Endothelial cell of umbilical vein (primary cell): Measurements from ENCODE around the gene MYT1.

Source experiments
- FOS ChIP-seq: IDR thresholded peaks from 2 replicates; pipeline ENCODE4 v1.6.1; 2011; ENCODE audit warnings: mild to moderate bottlenecking, low read length, moderate library complexity, borderline replicate concordance; ENCODE audit not compliant: insufficient read depth
- MYC ChIP-seq: IDR thresholded peaks from one replicate; pipeline ENCODE4 v1.6.1; 2011; ENCODE audit warnings: mild to moderate bottlenecking, low read depth, low read length
- POLR2A ChIP-seq: IDR thresholded peaks from 2 replicates; pipeline ENCODE4 v1.6.1; 2012; ENCODE audit warnings: low read depth, mild to moderate bottlenecking, control low read depth, low read length
- TF ChIP-seq, protein P1 (sequence below), 2 donors: IDR thresholded peaks; 1 replicate in 1 of 2; 2 replicates in 1 of 2; pipeline ENCODE4 v1.5.1; 2011; ENCODE audit warnings: low read length in 2 of 2, mild to moderate bottlenecking in 2 of 2, moderate library complexity in 2 of 2, control low read depth in 1 of 2, inconsistent platforms in 1 of 2, low read depth in 1 of 2; ENCODE audit not compliant: insufficient read depth in 1 of 2; ENCODE audit errors: extremely low read depth in 1 of 2
- TF ChIP-seq, protein P2 (sequence below): IDR thresholded peaks from 2 replicates; pipeline ENCODE4 v1.6.1; 2011; ENCODE audit not compliant: insufficient read depth, insufficient read length

DNA sequence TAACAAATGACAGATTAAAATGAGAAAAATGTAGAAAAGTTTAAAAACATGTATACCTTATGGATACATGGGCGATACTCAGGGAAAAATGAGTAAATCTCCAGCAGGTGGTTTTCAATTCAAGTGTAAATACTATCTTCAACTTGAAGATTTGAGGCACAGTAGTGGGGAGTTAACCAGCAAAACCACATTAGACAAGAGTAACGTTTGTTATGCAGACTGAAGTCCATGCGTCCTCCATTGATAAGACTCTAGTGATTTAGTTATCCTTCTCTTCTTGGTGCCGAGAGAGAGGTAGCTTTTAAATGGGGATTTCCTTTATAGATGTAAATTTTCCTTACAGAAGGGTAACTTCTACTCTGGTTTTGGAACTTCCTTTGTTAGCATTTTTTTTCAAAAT lies 119.4 kb downstream of the MYT1 start:
- no peak for TF ChIP-seq POLR2A
- TF ChIP-seq, protein P1, sequence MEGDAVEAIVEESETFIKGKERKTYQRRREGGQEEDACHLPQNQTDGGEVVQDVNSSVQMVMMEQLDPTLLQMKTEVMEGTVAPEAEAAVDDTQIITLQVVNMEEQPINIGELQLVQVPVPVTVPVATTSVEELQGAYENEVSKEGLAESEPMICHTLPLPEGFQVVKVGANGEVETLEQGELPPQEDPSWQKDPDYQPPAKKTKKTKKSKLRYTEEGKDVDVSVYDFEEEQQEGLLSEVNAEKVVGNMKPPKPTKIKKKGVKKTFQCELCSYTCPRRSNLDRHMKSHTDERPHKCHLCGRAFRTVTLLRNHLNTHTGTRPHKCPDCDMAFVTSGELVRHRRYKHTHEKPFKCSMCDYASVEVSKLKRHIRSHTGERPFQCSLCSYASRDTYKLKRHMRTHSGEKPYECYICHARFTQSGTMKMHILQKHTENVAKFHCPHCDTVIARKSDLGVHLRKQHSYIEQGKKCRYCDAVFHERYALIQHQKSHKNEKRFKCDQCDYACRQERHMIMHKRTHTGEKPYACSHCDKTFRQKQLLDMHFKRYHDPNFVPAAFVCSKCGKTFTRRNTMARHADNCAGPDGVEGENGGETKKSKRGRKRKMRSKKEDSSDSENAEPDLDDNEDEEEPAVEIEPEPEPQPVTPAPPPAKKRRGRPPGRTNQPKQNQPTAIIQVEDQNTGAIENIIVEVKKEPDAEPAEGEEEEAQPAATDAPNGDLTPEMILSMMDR (IDR thresholded peaks at IDR 0.05; ENCODE audit: extremely low read depth in 1 of 2, insufficient read depth in 1 of 2, low read depth in 1 of 2, low read length in 2 of 2), result no peak
- no peak for TF ChIP-seq FOS
- TF ChIP-seq, protein P2, sequence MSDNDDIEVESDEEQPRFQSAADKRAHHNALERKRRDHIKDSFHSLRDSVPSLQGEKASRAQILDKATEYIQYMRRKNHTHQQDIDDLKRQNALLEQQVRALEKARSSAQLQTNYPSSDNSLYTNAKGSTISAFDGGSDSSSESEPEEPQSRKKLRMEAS, result no peak
- no peak for TF ChIP-seq MYC
